Activated CD4-positive, alpha-beta memory T cell treated with anti-CD3 and anti-CD28 coated beads, Interleukin-2, amount 10 ng/mL, durations not matched to agents 7 days and 5 days (primary cell): ENCODE results near the gene NR1H3. TPM values are rescaled to one million over a fixed set of nuclear protein-coding genes. Genes with fewer than 3 reads are reported as not detected.
"Not testable (repeated sequence)": the region's sequence is repeated elsewhere in the genome, so short reads cannot be mapped to it uniquely, and the experiment has no call there.

ENCODE experiments used
- CTCF ChIA-PET: fragments of 350-600 bp; sonication (Branson Sonifier 250); formaldehyde crosslinking; loops from one replicate; lab custom pipeline; 2021; ENCODE audit warnings: antibody characterized with exemption, inconsistent platforms; lab: Charles Lee
- POLR2A ChIA-PET: fragments of 350-600 bp; sonication (Branson Sonifier 250); formaldehyde crosslinking; loops from one replicate; lab custom pipeline; 2021; ENCODE audit warnings: antibody characterized with exemption; lab: Charles Lee
- DNase-seq: peaks from one replicate; pipeline ENCODE4 v3.0.0-alpha.2; 2020
- H3K27ac Mint-ChIP-seq: one replicate; pipeline ENCODE4 v1.8.0; 2021; ENCODE audit warnings: mild to moderate bottlenecking, mixed read lengths
- H3K27me3 Mint-ChIP-seq: one replicate; pipeline ENCODE4 v1.8.0; 2021; ENCODE audit warnings: mixed read lengths
- H3K36me3 Mint-ChIP-seq: one replicate; pipeline ENCODE4 v1.8.0; 2021; ENCODE audit warnings: low read depth, mixed read lengths
- H3K4me1 Mint-ChIP-seq: one replicate; pipeline ENCODE4 v1.8.0; 2021; ENCODE audit warnings: mixed read lengths
- H3K4me3 Mint-ChIP-seq: one replicate; pipeline ENCODE4 v1.8.0; 2021; ENCODE audit warnings: mild to moderate bottlenecking, mixed read lengths
- H3K9me3 Mint-ChIP-seq: one replicate; pipeline ENCODE4 v1.8.0; 2021; ENCODE audit warnings: mixed read lengths
- total RNA-seq, 2 experiments: library from RNA; stranded (reverse); gene quantifications; one replicate each; pipeline ENCODE4 v1.2.3, GENCODE V29; 2021

The NR1H3 gene
- total RNA-seq, 2 experiments from 2014 or later, result 10.5 to 13.9 TPM

DNA sequence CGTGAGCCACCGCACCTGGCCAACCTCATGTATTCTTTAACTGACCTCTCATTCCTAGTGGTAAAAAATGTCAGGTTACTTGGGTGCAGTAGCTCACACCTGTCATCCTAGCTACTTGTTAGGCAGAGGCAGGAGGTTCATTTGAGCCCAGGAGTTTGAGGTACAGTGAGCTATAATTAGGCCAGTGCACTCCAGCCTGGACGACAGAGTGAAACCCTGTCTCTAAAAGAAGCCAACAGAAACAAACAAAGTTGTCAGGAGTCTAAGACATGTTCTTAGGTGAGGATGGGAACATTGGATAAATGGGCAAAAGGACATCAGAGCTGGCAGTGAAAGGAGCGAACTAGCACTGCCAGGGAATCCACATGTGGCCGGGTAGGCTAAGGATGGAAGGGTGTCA lies 30.3 kb downstream of the NR1H3 start:
- CTCF ChIA-PET, result no interaction called here
- Mint-ChIP-seq H3K9me3 (no peaks in the 10 kb centered on the region), H3K27me3 (no peaks in the 10 kb centered on the region), H3K4me1 (no peaks in the 10 kb centered on the region), H3K27ac (no peak overlapping the region), H3K4me3 (no peak overlapping the region), H3K36me3 (peaks cover 88% of the 10 kb centered on the region)
- POLR2A ChIA-PET, result no interaction called here
- DNase-seq, result no peak

DNA sequence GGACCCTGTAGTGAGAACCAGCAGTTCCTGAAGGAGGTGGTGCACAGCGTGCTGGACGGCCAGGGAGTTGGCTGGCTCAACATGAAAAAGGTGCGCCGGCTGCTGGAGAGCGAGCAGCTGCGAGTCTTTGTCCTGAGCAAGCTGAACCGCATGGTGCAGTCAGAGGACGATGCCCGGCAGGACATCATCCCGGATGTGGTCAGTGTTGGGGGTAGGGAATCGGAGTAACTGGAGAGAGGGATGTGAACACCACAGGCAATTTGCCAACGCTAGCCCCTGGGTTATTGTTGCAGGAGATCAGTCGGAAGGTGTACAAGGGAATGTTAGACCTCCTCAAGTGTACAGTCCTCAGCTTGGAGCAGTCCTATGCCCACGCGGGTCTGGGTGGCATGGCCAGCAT lies 32.1 kb downstream of the NR1H3 start:
- no peak overlapping the region for H3K27ac Mint-ChIP-seq
- no peak overlapping the region for H3K4me3 Mint-ChIP-seq
- H3K27me3 Mint-ChIP-seq, result no peaks in the 10 kb centered on the region
- no peaks in the 10 kb centered on the region for H3K4me1 Mint-ChIP-seq
- H3K9me3 Mint-ChIP-seq, result no peaks in the 10 kb centered on the region
- DNase-seq, result no peak
- ChIA-PET POLR2A (interaction anchor here (1.6 kb wide), 1 partner anchor 18 kb away, joined by 3 read pairs; no protein-coding TSS in a partner anchor), CTCF (no interaction called here)
- peaks cover 86% of the 10 kb centered on the region for H3K36me3 Mint-ChIP-seq

DNA sequence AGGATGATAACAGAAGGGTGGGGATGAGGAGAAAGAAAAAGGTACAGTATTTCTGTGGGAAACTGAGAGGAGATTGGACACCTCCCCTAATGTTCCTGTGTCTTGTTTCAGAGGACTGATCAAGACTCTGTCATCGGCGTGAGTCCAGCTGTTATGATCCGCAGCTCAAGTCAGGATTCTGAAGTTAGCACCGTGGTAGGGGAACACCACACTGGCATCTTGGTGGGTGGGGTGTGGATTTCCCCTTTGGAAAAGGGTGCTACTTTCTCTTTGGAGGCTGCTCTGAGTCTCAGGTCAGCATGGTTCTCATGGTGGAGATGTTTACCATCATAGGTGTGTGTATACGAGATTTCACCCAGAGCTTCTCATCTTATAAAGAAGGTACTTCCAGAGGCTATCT lies 37.6 kb downstream of the NR1H3 start:
- Mint-ChIP-seq H3K9me3 (peaks cover 5% of the 10 kb centered on the region), H3K27ac (no peak overlapping the region), H3K27me3 (no peaks in the 10 kb centered on the region), H3K4me3 (no peak overlapping the region), H3K36me3 (peaks cover 83% of the 10 kb centered on the region), H3K4me1 (no peaks in the 10 kb centered on the region)
- DNase-seq, result no peak
- ChIA-PET CTCF (interaction anchor here (0.6 kb wide), 1 partner anchor 16 kb away, joined by 5 read pairs; no protein-coding TSS in a partner anchor), POLR2A (interaction anchor here (1.2 kb wide), 1 partner anchor 36 kb away, joined by 3 read pairs; no protein-coding TSS in a partner anchor)

DNA sequence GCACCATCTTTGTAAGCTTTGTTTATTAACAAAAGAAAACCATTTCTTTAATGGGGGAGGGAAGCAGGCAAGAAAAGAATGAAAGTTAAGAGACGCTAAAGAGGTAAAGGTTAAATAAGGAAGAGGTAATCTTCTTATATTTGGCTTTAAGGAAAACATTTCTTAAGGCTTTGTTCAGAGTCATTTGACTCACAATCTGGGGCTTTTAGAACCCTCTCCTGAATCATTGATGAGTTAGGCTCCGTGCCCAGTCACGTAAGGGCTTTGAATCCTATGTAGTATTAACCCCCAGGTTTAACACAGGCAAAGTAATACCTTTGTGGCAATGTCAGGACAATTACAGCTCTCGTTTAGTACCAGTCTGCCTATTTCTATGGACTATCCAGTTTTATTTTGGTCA lies 38.2 kb downstream of the NR1H3 start:
- peaks cover 1% of the 10 kb centered on the region for H3K4me1 Mint-ChIP-seq
- ChIA-PET POLR2A (no interaction called here), CTCF (no interaction called here)
- no peak overlapping the region for H3K27ac Mint-ChIP-seq
- no peak overlapping the region for H3K4me3 Mint-ChIP-seq
- peaks cover 83% of the 10 kb centered on the region for H3K36me3 Mint-ChIP-seq
- no peak for DNase-seq
- peaks cover 5% of the 10 kb centered on the region for H3K9me3 Mint-ChIP-seq
- H3K27me3 Mint-ChIP-seq, result no peaks in the 10 kb centered on the region

DNA sequence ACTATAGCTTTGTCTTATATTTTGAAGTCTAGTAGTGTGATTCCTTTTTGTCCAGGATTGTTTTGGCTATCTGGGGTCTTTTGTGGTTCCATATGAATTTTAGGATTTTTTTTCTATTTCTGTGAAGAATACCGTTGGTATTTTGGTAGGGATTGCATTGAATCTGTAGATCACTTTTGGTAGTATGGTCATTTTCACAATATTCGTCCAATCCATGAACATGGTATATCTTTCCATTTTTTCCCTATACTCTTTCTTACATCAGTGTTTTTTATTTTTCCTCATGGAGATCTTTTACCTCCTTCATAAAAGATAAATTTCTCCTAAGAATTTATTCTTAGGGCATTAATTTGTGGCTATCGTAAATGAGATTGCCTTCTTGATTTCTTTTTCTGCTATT lies 41.3 kb downstream of the NR1H3 start:
- Mint-ChIP-seq H3K36me3 (peaks cover 82% of the 10 kb centered on the region), H3K27me3 (no peaks in the 10 kb centered on the region), H3K4me3 (no peak overlapping the region), H3K27ac (no peak overlapping the region), H3K9me3 (peaks cover 14% of the 10 kb centered on the region), H3K4me1 (peaks cover 12% of the 10 kb centered on the region)
- ChIA-PET POLR2A (no interaction called here), CTCF (interaction anchor here (1.0 kb wide), 1 partner anchor 10 kb away, joined by 3 read pairs; no protein-coding TSS in a partner anchor)
- no peak for DNase-seq

DNA sequence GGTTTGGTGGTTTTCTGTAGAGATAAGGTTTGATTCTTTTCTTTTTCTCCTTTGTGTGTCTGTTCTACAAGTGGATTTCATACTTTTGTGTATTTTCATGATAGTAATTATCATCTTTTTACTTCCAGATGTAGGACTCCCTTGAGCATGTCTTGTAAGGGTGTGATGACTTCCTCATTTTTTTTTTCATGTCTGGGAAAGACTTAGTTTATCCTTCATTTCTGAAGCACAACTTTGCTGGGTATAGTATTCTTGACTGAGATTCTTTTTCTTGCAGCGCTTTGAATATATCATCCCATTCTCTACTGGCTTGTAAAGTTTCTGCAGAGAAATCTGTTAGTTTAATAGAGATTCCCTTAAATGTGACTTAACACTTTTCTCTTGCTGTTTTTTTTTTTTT lies 45.1 kb downstream of the NR1H3 start:
- peaks cover 14% of the 10 kb centered on the region for H3K9me3 Mint-ChIP-seq
- peaks cover 89% of the 10 kb centered on the region for H3K36me3 Mint-ChIP-seq
- H3K27ac Mint-ChIP-seq, result no peak overlapping the region
- no peaks in the 10 kb centered on the region for H3K27me3 Mint-ChIP-seq
- DNase-seq, result no peak
- POLR2A ChIA-PET, result no interaction called here
- H3K4me1 Mint-ChIP-seq, result peaks cover 12% of the 10 kb centered on the region
- no peak overlapping the region for H3K4me3 Mint-ChIP-seq
- CTCF ChIA-PET, result no interaction called here

DNA sequence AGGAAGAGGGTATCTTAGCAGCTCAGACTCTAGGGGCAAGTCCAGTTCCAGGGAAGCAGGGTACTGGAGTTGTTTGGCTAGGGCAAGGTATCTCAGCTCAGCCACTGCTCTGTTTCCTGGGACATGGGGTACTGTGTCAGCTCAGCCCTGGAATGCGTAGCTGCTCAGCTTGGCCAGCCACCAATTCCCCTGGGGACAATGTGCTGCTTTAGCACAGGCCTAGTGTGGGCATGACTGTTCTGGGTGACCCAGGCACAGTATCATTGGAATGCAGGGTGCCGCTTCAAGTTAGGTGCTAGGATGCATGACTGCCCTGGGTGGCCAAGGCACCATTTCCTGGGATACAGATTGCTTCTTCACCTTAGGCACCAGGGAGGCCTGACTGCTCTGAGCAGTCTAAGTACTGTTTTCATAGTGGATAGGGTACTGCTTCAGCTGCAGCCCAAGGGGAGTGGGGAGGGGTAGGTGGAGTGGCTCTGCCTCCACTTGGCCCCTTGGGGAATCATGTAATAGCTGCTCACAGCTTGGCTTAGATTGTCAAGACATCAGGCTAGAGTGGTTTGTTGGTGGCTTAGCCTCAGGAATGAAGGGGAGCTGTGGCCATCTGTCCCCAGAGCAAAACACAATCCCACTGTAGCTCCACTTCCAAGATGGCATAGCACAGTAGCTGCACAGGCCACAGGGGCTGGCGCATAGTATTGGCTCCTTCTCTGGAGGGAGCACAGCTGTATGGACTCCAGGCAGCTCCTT lies 48.1 kb downstream of the NR1H3 start:
- Mint-ChIP-seq H3K4me3 (no peak overlapping the region), H3K27ac (no peak overlapping the region), H3K27me3 (no peaks in the 10 kb centered on the region), H3K9me3 (peaks cover 9% of the 10 kb centered on the region), H3K4me1 (peaks cover 10% of the 10 kb centered on the region), H3K36me3 (peaks cover 84% of the 10 kb centered on the region)
- POLR2A ChIA-PET, result interaction anchor here (0.9 to 1.1 kb wide), 2 partner anchors 16 to 91 kb away, joined by 3 to 4 read pairs; partner anchors contain the start of gene DDB2
- CTCF ChIA-PET, result interaction anchor here (1.2 to 1.4 kb wide), 2 partner anchors 67 to 68 kb away, joined by 3 to 4 read pairs; no protein-coding TSS in a partner anchor
- DNase-seq, result no peak

DNA sequence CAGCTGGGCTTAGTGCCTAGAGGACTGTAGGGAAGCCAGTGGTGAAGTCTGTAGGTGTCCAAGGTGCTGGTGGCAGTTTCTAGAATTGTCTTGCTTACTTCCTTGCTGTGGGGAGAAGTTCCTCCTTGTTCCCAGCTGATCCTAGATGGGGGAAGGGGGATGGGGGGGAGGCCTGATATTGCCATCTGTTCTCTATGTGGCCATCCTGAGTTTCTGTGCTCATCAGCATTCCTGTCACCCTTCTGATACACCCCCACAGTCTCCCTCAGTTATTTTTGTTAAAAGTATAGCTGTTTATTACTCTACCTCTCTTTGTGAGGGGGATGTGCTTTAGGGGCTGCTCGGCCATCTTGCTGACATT lies 48.7 kb downstream of the NR1H3 start:
- DNase-seq, result no peak
- H3K4me1 Mint-ChIP-seq, result peaks cover 9% of the 10 kb centered on the region
- H3K36me3 Mint-ChIP-seq, result peaks cover 85% of the 10 kb centered on the region
- POLR2A ChIA-PET, result no interaction called here
- H3K27me3 Mint-ChIP-seq, result no peaks in the 10 kb centered on the region
- no peak overlapping the region for H3K27ac Mint-ChIP-seq
- H3K4me3 Mint-ChIP-seq, result no peak overlapping the region
- H3K9me3 Mint-ChIP-seq, result peaks cover 9% of the 10 kb centered on the region
- CTCF ChIA-PET, result interaction anchor here (1.4 kb wide), 1 partner anchor 66 kb away, joined by 4 read pairs; no protein-coding TSS in a partner anchor

DNA sequence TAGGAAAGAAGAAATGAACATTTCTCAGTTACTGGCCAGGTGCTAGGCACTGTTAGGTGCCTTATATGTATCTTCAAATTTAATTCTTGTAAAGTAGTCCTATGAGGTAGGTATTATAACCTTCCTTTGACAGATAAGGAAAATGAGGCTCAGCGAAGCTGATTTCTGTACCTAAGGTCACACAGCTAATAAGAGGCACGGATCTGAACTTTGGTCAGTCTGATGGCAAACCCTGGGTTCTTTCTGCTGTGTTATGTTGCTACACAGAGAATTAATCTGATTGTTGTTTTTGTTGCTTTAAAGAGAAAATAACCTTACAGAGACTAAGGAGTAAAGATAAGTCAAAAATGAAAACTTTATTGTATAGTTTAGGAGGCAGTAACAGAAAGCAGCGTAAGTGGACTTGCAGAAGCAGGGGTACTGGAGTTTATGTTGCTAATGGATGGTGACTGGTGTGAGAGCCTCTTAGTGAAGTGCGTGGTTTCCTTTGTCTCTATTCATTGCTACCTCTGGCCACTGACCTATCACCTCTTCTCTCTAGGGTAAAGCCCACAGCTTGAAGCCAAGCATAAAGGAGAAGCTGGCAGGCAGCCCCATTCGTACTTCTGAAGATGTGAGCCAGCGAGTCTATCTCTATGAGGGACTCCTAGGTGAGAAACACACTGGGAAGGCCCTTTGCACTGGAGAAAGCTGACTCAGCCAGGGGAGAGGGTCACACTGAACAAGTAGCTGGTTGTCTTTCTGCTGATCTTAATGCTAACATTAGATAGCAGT lies 50.4 kb downstream of the NR1H3 start:
- ChIA-PET POLR2A (interaction anchor here (1.2 kb wide), 1 partner anchor 32 kb away, joined by 3 read pairs; no protein-coding TSS in a partner anchor), CTCF (no interaction called here)
- no peaks in the 10 kb centered on the region for H3K4me1 Mint-ChIP-seq
- H3K36me3 Mint-ChIP-seq, result peaks cover 78% of the 10 kb centered on the region
- no peaks in the 10 kb centered on the region for H3K9me3 Mint-ChIP-seq
- no peak overlapping the region for H3K27ac Mint-ChIP-seq
- H3K27me3 Mint-ChIP-seq, result no peaks in the 10 kb centered on the region
- no peak overlapping the region for H3K4me3 Mint-ChIP-seq
- DNase-seq, result no peak

DNA sequence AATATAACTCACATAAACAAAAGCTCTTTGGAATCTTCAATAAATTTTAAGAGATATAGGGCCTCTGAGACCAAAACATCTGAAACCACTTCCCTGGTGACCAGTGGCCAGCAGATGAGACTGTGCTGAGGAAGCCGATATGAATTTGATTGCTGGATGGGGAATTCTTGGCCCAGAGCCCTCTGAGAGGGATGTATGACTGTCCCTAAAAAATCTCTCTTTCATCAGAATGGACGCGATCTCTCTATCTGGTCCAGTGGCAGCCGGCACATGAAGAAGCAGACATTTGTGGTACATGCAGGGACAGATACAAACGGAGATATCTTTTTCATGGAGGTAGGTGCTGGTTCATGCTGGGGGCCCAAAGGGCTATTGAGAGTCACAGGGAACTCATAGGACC lies 57.2 kb downstream of the NR1H3 start:
- ChIA-PET CTCF (no interaction called here), POLR2A (no interaction called here)
- no peak for DNase-seq
- peaks cover 56% of the 10 kb centered on the region for H3K36me3 Mint-ChIP-seq
- H3K9me3 Mint-ChIP-seq, result no peaks in the 10 kb centered on the region
- peaks cover 9% of the 10 kb centered on the region for H3K4me1 Mint-ChIP-seq
- no peak overlapping the region for H3K27ac Mint-ChIP-seq
- no peak overlapping the region for H3K4me3 Mint-ChIP-seq
- H3K27me3 Mint-ChIP-seq, result no peaks in the 10 kb centered on the region

DNA sequence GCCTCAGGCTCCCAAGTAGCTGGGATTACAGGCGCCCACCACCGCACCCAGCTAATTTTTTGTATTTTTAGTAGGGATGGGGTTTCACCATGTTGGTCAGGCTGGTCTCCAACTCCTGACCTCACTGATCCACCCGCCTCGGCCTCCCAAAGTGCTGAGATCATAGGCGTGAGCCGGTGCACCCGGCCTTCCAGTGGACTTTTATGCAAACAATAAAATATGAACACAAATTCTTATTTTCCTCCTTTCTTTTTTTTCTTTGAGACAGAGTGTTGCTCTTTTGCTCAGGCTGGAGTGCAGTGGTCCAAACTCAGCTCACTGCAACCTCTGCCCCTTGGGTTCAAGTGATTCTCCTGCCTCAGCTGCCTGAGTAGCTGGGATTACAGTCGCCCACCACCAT lies 58.7 kb downstream of the NR1H3 start:
- POLR2A ChIA-PET, H3K4me3 Mint-ChIP-seq, H3K9me3 Mint-ChIP-seq, H3K27ac Mint-ChIP-seq, H3K27me3 Mint-ChIP-seq, DNase-seq, H3K4me1 Mint-ChIP-seq: not testable (repeated sequence)
- CTCF ChIA-PET, result interaction anchor here (0.7 kb wide), 1 partner anchor 70 kb away, joined by 4 read pairs; no protein-coding TSS in a partner anchor
- H3K36me3 Mint-ChIP-seq, result peaks cover 54% of the 10 kb centered on the region

DNA sequence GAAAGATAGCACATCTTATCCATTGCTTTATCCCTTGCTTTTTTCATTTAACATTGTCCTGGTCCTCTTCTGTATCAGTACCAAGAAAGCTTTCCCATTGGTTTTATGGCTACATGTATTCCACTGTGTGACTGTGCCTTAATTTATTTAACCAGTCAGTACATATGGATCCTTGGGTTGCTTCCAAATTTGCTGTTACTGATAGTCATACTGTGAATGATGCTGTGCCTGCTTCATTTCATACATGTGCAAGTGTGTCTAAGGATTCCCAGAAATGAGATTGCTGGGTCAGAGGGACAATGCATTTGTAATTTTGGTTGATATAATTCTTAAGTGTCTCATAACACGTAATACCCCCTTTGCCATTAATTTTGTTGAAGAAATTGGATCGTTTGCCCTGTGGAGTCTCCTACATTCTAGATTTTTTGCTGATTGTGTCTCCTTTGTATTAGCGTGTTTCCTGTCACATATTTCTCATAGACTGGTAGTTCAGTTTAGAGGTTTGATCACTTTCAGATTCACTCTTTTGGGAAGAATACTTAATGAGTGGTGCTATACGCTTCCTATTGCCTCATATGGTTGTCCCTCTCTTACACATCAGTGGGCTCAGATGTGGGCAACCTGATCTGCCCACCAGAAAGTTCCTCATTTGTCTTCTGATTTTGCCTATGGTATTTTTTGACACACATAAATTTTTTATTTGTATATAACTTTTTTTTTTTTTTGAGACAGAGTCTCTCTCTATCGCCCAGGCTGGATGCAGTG lies 59.5 kb downstream of the NR1H3 start:
- Mint-ChIP-seq H3K4me3 (no peak overlapping the region), H3K27me3 (no peaks in the 10 kb centered on the region), H3K27ac (peak overlapping the region; percentile 19), H3K9me3 (no peaks in the 10 kb centered on the region), H3K36me3 (peaks cover 51% of the 10 kb centered on the region), H3K4me1 (peaks cover 9% of the 10 kb centered on the region)
- CTCF ChIA-PET, result no interaction called here
- DNase-seq, result no peak
- POLR2A ChIA-PET, result no interaction called here

DNA sequence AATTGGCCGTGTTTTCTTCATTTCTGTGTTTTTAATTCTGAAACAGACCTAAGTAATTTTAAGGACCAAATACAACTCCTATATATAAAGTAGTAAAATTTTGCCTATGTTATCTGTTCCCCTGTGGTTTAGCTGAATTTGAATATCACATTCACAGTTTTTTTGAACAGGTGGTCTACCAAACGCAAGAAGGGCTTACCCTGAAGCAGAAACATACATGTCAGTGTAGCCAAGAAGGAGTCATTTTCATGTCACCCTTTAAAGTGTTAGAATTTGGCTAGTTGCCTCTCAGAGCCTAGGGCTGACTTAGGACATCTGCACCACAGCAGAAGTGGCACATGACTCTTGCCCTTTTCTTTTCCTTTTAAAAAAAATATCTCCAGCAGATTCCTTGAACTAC lies 60.4 kb downstream of the NR1H3 start:
- peaks cover 47% of the 10 kb centered on the region for H3K36me3 Mint-ChIP-seq
- no peak overlapping the region for H3K4me3 Mint-ChIP-seq
- no peaks in the 10 kb centered on the region for H3K27me3 Mint-ChIP-seq
- no peaks in the 10 kb centered on the region for H3K9me3 Mint-ChIP-seq
- H3K4me1 Mint-ChIP-seq, result peaks cover 9% of the 10 kb centered on the region
- no peak overlapping the region for H3K27ac Mint-ChIP-seq
- no peak for DNase-seq
- POLR2A ChIA-PET, result no interaction called here
- CTCF ChIA-PET, result no interaction called here
